ENCODE data around the gene PMAIP1. TPM values are rescaled to one million over a fixed set of nuclear protein-coding genes. Genes with fewer than 3 reads are reported as not detected.

PMAIP1 gene
- total RNA-seq, 1 donor from 2014 or later: 57.2 TPM

Other genes with a start within 250 kb of the PMAIP1 start
- gene CCBE1, start 202.6 kb upstream of the PMAIP1 start, total RNA-seq: 0.02 TPM in 1 of 2 replicates, not detected in the other

Data from activated T-helper 1 cell treated with anti-CD3 and anti-CD28 coated beads, Interleukin-12 subunit alpha, Interleukin-12 subunit beta, Interleukin-2, Interleukin-4 antibody, amounts not matched to agents 30 ng/mL and 10 ng/mL and 1 ng/mL, durations not matched to agents 14 hours and 24 hours and 36 hours (primary cell).